HuH-7.5 (cell line): ENCODE results near the gene TANGO6.

Source experiments
- DNase-seq: peaks from one replicate; pipeline ENCODE4 v3.0.0; 2011; ENCODE audit warnings: low spot score

TANGO6 gene

GRCh38 chr16:69100071-69100691 lies 256.9 kb downstream of the TANGO6 start:
- no peak for DNase-seq

DNA sequence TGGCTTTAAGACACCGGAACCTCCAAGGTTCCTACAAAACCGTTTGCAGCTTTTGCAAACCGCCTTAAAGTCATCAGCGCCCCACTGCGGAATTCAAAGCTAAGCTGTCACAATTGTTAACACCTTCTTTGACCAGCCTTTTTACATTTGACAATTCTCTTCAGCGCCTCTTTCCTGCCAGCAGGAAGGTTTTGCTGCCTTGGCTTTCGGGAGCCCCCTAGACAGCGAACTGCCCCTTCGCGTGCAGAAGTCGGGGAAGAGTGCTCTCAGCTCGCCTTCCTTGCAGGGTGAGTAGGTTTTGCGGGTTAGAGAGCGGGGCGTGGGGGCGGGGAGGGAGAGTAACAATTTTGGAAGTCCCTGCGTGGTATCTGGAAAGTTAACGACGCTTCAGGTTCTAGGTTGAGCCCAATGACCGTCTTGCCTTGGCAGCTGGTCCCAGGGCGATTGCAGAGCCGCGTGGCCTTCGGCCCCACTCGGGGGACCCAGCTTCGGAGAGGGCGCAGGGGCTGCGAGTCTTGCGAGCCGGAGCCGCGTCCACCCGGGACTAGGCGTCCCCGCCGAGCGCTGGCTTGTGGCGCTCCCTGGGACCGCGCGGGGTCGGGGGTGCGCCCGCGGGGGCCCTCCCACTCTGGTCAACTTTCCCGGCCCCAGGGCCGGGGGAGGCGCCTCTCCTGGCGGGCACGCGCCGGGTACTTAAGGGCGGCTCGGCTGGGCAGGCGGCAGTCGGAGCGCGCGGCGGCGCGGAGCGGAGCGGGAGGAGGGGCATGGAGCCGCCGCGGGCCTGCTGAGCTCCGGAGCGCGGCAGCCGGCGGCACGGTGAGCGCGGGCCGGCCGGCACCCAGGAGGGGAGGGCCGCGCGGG lies 262.4 kb downstream of the TANGO6 start, which contains the start of gene HAS3:
TSS of gene HAS3 (plus strand) at position 153 of the 861 bp plus-strand sequence. CDS start 3,743 bp downstream, outside the sequence.
- peak; percentile 84 for DNase-seq

- DNase-seq: peak; percentile 50
Measured at GRCh38 chr16:69106491-69107315, 263.4 kb downstream of the TANGO6 start.

GRCh38 chr16:69107316-69107962 lies 264.1 kb downstream of the TANGO6 start:
- no peak for DNase-seq

GRCh38 chr16:69108064-69108904 lies 265.0 kb downstream of the TANGO6 start:
- DNase-seq: no peak

DNA sequence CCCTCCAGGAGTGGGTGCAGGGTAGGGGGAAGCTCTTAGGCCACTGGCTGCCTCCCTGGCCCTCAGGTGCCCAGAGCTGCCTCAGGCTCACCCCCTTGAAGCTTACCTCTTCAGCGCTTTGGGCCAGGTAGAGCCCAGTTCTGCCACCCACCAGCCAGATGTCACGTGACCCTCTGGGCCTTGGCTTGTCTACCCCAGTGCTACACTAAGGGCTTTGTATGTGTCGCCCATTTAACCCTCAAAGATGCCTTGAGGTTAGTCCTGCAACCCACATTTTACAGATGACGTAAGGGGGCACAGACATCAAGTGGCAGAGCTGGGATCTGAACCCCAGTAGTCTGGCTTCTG lies 265.5 kb downstream of the TANGO6 start:
- DNase-seq: no peak

GRCh38 chr16:69109486-69110270 lies 266.3 kb downstream of the TANGO6 start:
- DNase-seq: no peak

GRCh38 chr16:69110406-69110805 lies 267.1 kb downstream of the TANGO6 start:
- DNase-seq: no peak

DNA sequence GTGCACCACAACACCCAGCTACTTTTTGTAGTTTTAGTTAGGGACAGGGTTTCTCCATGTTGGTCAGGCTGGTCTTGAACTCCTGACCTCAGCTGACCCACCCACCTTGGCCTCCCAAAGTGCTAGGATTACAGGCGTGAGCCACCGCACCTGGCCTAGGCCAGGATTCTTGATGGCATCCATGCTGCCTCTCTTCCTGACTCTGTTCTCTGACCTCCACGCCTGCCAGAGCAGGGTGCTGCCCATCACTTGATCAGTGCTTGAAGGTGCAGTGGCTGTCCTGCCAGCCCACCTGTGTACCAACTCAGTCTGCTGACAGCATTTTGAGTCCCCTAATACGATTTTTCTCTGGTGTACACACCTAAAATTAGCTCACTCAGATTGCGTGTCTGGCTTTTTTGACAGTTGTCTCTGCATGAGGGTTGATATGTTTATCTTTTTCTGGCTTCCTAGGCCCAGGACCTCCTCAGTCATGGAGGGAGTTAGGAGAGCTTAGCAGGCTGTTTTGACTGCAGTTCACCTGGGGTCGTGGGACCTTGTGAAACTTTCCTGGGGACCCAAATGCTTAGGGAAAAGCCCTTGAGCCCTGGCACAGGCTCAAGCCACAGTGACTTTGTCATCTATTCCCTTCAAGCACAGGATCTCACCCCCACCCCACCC lies 268.0 kb downstream of the TANGO6 start:
- no peak for DNase-seq

- DNase-seq: no peak
Measured at GRCh38 chr16:69111876-69112230, 268.5 kb downstream of the TANGO6 start.

- DNase-seq: peak; percentile 97
Measured at GRCh38 chr16:69112285-69113129, 269.2 kb downstream of the TANGO6 start.

- DNase-seq: no peak
Measured at GRCh38 chr16:69113216-69113615, 269.9 kb downstream of the TANGO6 start.

- no peak for DNase-seq
Measured at GRCh38 chr16:69114346-69114975, 271.1 kb downstream of the TANGO6 start.

GRCh38 chr16:69114976-69115355 lies 271.6 kb downstream of the TANGO6 start:
- DNase-seq: no peak

- DNase-seq: no peak
Measured at GRCh38 chr16:69115361-69115760, 272.0 kb downstream of the TANGO6 start.

DNA sequence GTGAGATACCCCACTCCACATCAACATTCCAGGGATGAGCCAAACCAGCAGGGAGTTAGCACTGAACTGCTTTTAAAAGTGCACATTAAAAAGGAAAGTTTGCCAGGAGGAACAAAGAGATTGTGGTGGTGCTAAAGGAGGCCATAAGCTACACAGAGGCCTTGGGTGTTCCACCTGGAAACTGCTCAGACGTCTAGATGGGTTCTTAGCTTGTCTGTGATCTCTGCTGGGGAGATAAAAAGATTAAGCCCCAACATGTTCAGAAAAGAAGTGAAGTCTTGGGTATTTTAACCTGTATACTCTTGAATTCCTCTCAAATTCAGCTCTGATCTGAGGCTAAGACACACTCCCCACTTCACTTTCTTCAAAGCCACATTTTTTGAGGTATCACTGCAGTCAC lies 272.5 kb downstream of the TANGO6 start:
- DNase-seq: no peak

GRCh38 chr16:69116256-69116875 lies 273.0 kb downstream of the TANGO6 start:
- DNase-seq: no peak

- no peak for DNase-seq
Measured at GRCh38 chr16:69116906-69117305, 273.6 kb downstream of the TANGO6 start.
